ENCODE measurements around the gene TUBE1.
"Not testable (repeated sequence)": the region's sequence is repeated elsewhere in the genome, so short reads cannot be mapped to it uniquely, and the experiment has no call there.

Gene TUBE1

DNA sequence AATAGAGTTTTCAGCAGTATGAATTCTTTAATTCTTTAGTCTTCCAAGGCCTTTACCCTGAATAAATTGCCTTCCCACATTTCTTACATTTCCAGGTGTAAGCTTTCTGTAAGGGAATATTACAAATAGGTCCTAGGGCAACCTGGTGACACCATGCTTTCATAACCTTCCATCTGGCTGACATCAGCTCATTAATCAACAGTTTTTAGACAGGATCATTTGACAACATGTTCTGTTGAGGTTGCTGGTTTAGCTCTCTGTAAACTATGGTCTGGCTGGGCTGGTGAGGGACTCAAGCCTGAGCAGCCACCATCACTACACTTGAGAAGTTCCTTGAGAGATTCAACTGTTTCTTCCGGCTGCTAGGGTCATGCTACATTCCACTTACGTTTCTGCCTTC, 19.3 kb upstream of the TUBE1 start:
- no peak for DNase-seq (ENCODE audit: low spot score in 2 of 2)
- no peak for ATAC-seq (replicated peaks; ENCODE audit: extremely low read depth, poor library complexity, severe bottlenecking)
- Mint-ChIP-seq H3K27ac (ENCODE audit: low read depth) (no peak overlapping the region), H3K4me1 (no peaks in the 10 kb centered on the region), H3K9me3 (no peaks in the 10 kb centered on the region), H3K27me3 (peaks cover 47% of the 10 kb centered on the region), H3K36me3 (ENCODE audit: insufficient read depth) (no peaks in the 10 kb centered on the region), H3K4me3 (no peak overlapping the region)

GRCh38 chr6:112106026-112106425, 18.7 kb upstream of the TUBE1 start:
- not testable (repeated sequence) for H3K4me3 Mint-ChIP-seq; H3K4me1 Mint-ChIP-seq; H3K9me3 Mint-ChIP-seq; H3K27ac Mint-ChIP-seq (ENCODE audit: low read depth); H3K36me3 Mint-ChIP-seq (ENCODE audit: insufficient read depth); DNase-seq (ENCODE audit: low spot score in 2 of 2); ATAC-seq (replicated peaks; ENCODE audit: extremely low read depth, poor library complexity, severe bottlenecking)
- H3K27me3 Mint-ChIP-seq: peaks cover 53% of the 10 kb centered on the region

DNA sequence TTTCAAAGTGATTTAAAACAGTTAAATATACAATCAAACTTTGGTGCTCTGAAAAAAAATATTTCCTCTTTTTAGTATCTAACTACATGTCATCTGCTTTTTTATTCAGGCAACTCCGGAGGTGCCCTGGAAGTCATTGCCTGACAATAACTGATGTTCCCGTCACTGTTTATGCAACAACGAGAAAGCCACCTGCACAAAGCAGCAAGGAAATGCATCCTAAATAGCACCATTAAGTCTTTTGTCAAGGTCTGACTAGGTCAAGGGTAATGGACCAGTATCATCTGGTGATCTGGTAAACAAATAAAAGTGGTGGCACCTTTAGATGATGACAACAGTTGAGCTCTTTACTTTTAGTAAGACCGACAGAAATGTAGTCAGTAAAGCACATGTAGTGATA, 13.3 kb upstream of the TUBE1 start:
- Mint-ChIP-seq H3K27ac (ENCODE audit: low read depth) (no peak overlapping the region), H3K4me1 (no peaks in the 10 kb centered on the region), H3K4me3 (no peak overlapping the region), H3K9me3 (no peaks in the 10 kb centered on the region), H3K36me3 (ENCODE audit: insufficient read depth) (peaks cover 3% of the 10 kb centered on the region), H3K27me3 (peaks cover 48% of the 10 kb centered on the region)
- DNase-seq (ENCODE audit: low spot score in 2 of 2) (no peak), ATAC-seq (replicated peaks; ENCODE audit: extremely low read depth, poor library complexity, severe bottlenecking) (no peak)

DNA sequence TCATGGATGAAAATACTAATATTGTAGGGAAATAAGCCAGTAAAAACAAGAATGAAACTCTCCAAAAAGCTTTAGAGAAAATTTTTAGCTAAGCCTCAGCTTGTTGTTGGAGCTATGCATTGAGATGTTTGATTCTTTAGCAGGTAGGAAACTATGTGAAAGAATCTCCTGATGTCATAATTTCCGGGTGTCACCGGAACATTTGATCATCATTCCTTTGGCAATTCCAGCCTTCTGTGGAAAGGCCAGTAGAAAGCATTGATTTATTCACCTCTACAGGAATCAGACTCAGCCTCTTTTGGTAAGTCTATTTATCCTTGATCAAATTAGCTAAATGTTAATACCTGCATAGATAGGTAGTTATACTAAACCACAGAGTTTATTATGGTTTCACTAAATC, 9.6 kb upstream of the TUBE1 start:
- H3K4me1 Mint-ChIP-seq: no peaks in the 10 kb centered on the region
- no peak for ATAC-seq (replicated peaks; ENCODE audit: extremely low read depth, poor library complexity, severe bottlenecking)
- H3K4me3 Mint-ChIP-seq: no peak overlapping the region
- H3K27me3 Mint-ChIP-seq: peaks cover 37% of the 10 kb centered on the region
- no peak for DNase-seq (ENCODE audit: low spot score in 2 of 2)
- H3K9me3 Mint-ChIP-seq: no peaks in the 10 kb centered on the region
- H3K36me3 Mint-ChIP-seq (ENCODE audit: insufficient read depth): peaks cover 3% of the 10 kb centered on the region
- no peak overlapping the region for H3K27ac Mint-ChIP-seq (ENCODE audit: low read depth)

DNA sequence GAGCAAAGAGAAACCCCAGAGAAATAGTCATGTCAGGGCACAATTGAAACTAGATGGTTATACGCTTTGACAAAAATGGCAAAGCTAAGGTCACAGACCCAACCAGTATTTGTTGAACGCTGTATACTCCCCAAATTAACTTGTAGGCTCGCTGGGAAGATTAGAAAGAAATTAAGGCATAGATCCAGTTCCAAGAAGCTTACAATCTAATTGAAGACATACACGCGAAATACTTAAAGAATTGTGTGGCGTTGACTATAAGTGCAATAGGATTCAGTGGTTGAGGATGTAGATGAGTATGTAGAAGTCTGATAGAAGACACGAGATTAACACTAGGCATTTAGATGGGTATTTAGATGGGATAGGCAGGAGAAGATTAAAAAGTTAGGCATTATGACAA, 634 bp upstream of the TUBE1 start:
- Mint-ChIP-seq H3K4me3 (no peak overlapping the region), H3K9me3 (no peaks in the 10 kb centered on the region), H3K27me3 (peaks cover 45% of the 10 kb centered on the region), H3K27ac (ENCODE audit: low read depth) (no peak overlapping the region), H3K36me3 (ENCODE audit: insufficient read depth) (peaks cover 5% of the 10 kb centered on the region), H3K4me1 (no peaks in the 10 kb centered on the region)
- DNase-seq (ENCODE audit: low spot score in 2 of 2) (no peak), ATAC-seq (replicated peaks; ENCODE audit: extremely low read depth, poor library complexity, severe bottlenecking) (no peak)

DNA sequence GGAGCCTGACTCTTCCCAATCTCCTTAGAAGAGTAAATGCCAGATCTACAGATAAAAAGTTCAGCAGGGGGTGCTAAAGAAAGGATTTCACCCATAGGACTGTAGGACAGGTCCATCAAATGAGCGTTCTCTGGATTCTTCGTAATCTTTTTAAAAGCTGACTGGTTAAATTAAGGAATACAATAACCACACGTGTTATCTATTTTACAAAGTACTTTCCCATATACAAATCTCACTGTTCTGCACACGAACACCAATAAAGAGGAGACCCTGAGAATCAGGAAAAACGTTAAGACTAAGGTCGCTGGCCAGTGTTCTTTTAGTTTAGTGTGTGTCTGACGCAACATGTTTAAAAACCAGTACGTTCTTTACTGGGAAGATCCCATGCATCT, 542 bp downstream of the TUBE1 start:
- no peak overlapping the region for H3K4me3 Mint-ChIP-seq
- H3K27me3 Mint-ChIP-seq: peaks cover 34% of the 10 kb centered on the region
- no peaks in the 10 kb centered on the region for H3K4me1 Mint-ChIP-seq
- no peaks in the 10 kb centered on the region for H3K9me3 Mint-ChIP-seq
- DNase-seq (ENCODE audit: low spot score in 2 of 2) (no peak), ATAC-seq (replicated peaks; ENCODE audit: extremely low read depth, poor library complexity, severe bottlenecking) (peak; percentile 6)
- peaks cover 5% of the 10 kb centered on the region for H3K36me3 Mint-ChIP-seq (ENCODE audit: insufficient read depth)
- H3K27ac Mint-ChIP-seq (ENCODE audit: low read depth): no peak overlapping the region

DNA sequence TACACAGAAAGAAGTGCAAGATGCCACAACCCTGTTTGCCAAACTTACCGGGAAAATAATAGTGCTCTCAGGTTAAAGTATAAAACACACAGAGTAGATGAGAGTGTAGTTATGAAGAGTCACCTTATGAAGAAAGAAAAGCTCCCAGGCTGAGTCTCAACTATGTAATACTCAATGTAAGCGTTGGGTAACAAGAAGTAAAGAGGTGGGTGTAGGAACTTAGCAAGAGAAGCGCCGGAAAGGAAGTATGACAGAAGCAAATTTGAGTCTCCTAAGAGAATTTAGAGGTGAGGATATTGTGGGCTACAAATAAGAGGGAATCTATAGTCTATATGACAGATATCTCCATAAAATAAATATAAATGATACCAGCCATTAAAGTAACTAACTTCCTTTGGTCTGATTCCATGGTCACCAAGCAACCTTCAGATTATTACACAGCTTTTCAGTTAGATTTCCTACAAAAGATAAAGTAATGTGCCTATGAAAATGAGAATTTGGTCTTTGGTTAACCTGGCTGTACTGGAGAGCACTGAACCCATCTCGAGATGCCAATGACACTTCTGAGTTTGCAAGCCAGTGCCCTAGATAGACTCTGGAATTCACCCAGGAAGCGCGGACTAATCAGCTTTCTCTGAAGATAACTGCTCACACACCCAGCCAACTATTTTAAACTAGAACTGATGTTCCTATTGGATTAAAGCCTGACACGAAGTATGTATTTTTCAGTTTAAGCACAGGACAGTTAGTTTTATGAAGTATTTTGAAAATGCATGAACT, 1.8 kb downstream of the TUBE1 start:
- H3K27me3 Mint-ChIP-seq: peaks cover 21% of the 10 kb centered on the region
- DNase-seq (ENCODE audit: low spot score in 2 of 2) (no peak), ATAC-seq (replicated peaks; ENCODE audit: extremely low read depth, poor library complexity, severe bottlenecking) (no peak)
- H3K9me3 Mint-ChIP-seq: no peaks in the 10 kb centered on the region
- no peak overlapping the region for H3K27ac Mint-ChIP-seq (ENCODE audit: low read depth)
- peaks cover 7% of the 10 kb centered on the region for H3K36me3 Mint-ChIP-seq (ENCODE audit: insufficient read depth)
- peaks cover 5% of the 10 kb centered on the region for H3K4me1 Mint-ChIP-seq
- peak overlapping the region; percentile 8 for H3K4me3 Mint-ChIP-seq

DNA sequence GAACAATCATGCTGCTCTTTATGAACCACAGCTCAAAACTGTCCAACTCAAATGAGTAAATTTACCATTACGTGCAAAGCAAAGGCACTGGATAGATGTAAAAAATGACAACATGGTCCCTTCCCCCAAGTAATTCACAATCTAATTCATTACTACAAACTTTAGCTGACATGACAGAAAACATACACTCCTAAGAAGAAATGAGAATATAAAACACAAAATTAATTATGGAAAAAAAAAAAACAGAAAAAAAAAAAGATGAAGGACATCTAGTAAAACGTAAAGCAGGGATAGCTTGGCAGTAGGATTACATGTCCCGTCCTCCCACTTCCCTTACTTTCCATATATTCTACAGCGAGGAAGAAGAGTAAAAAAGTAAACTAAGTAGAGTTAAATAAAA, 5.7 kb downstream of the TUBE1 start:
- Mint-ChIP-seq H3K4me1 (peaks cover 5% of the 10 kb centered on the region), H3K27me3 (no peaks in the 10 kb centered on the region), H3K4me3 (no peak overlapping the region), H3K27ac (ENCODE audit: low read depth) (no peak overlapping the region), H3K9me3 (no peaks in the 10 kb centered on the region), H3K36me3 (ENCODE audit: insufficient read depth) (peaks cover 16% of the 10 kb centered on the region)
- no peak for DNase-seq (ENCODE audit: low spot score in 2 of 2)
- no peak for ATAC-seq (replicated peaks; ENCODE audit: extremely low read depth, poor library complexity, severe bottlenecking)

DNA sequence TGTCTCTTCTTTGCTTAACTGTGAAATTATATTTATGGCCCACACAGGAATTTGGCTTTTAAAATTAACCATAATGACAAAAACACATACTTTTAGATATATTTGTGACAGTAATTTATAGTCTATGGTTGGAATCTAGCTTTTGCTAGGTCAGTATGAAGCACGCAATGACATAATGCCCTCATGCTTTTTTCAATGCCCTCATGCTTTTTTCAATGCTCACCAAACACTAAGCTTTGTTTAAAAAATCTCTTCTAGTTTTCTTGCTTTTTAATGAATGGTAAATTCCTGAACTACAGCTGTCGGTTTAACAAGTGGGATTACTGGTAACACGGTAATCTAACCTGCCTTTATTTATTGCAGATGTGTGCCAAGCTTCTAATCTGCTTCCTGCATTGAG, 20.7 kb downstream of the TUBE1 start:
- Mint-ChIP-seq H3K36me3 (ENCODE audit: insufficient read depth) (peaks cover 5% of the 10 kb centered on the region), H3K27ac (ENCODE audit: low read depth) (no peak overlapping the region), H3K9me3 (no peaks in the 10 kb centered on the region), H3K4me3 (no peak overlapping the region), H3K27me3 (no peaks in the 10 kb centered on the region), H3K4me1 (no peaks in the 10 kb centered on the region)
- ATAC-seq (replicated peaks; ENCODE audit: extremely low read depth, poor library complexity, severe bottlenecking) (no peak), DNase-seq (ENCODE audit: low spot score in 2 of 2) (no peak)

- DNase-seq (ENCODE audit: low spot score in 2 of 2): no peak
- Mint-ChIP-seq H3K27me3 (no peaks in the 10 kb centered on the region), H3K27ac (ENCODE audit: low read depth) (no peak overlapping the region), H3K36me3 (ENCODE audit: insufficient read depth) (peaks cover 3% of the 10 kb centered on the region), H3K4me3 (no peak overlapping the region), H3K4me1 (no peaks in the 10 kb centered on the region), H3K9me3 (no peaks in the 10 kb centered on the region)
- no peak for ATAC-seq (replicated peaks; ENCODE audit: extremely low read depth, poor library complexity, severe bottlenecking)
These were observed 21.8 kb downstream of the TUBE1 start for GRCh38 chr6:112065426-112065986.

- H3K36me3 Mint-ChIP-seq (ENCODE audit: insufficient read depth): peaks cover 1% of the 10 kb centered on the region
These were observed 24.3 kb downstream of the TUBE1 start for GRCh38 chr6:112062966-112063365.

DNA sequence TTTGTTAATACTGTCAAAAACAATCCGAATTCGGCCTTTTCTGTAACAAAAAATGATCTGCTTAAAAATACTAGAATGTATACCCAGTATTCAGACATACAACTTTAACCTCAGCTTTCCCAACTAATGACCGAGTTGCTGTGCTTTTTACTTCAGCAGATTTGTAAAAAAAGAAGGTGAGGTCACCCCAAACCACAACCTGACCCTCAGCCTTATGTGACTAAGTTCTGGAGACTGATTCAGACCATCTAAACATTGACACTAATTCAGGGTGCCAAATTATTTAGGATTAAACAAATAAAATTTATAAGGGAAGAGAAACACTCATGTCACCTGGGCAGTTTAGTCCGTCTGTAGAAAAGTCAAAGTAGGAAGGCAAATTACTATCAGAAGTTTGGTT, 25.7 kb downstream of the TUBE1 start:
- Mint-ChIP-seq H3K4me3 (no peak overlapping the region), H3K4me1 (no peaks in the 10 kb centered on the region), H3K36me3 (ENCODE audit: insufficient read depth) (peaks cover 1% of the 10 kb centered on the region), H3K27me3 (no peaks in the 10 kb centered on the region), H3K9me3 (no peaks in the 10 kb centered on the region), H3K27ac (ENCODE audit: low read depth) (no peak overlapping the region)
- ATAC-seq (replicated peaks; ENCODE audit: extremely low read depth, poor library complexity, severe bottlenecking) (no peak), DNase-seq (ENCODE audit: low spot score in 2 of 2) (no peak)

More at GRCh38 chr6:112062966-112063365, 24.3 kb downstream of the TUBE1 start:
- no peak for ATAC-seq (replicated peaks; ENCODE audit: extremely low read depth, poor library complexity, severe bottlenecking)
- no peak overlapping the region for H3K4me3 Mint-ChIP-seq
- H3K4me1 Mint-ChIP-seq: no peaks in the 10 kb centered on the region
- no peaks in the 10 kb centered on the region for H3K27me3 Mint-ChIP-seq
- no peak overlapping the region for H3K27ac Mint-ChIP-seq (ENCODE audit: low read depth)
- no peaks in the 10 kb centered on the region for H3K9me3 Mint-ChIP-seq
- DNase-seq (ENCODE audit: low spot score in 2 of 2): no peak

DNA sequence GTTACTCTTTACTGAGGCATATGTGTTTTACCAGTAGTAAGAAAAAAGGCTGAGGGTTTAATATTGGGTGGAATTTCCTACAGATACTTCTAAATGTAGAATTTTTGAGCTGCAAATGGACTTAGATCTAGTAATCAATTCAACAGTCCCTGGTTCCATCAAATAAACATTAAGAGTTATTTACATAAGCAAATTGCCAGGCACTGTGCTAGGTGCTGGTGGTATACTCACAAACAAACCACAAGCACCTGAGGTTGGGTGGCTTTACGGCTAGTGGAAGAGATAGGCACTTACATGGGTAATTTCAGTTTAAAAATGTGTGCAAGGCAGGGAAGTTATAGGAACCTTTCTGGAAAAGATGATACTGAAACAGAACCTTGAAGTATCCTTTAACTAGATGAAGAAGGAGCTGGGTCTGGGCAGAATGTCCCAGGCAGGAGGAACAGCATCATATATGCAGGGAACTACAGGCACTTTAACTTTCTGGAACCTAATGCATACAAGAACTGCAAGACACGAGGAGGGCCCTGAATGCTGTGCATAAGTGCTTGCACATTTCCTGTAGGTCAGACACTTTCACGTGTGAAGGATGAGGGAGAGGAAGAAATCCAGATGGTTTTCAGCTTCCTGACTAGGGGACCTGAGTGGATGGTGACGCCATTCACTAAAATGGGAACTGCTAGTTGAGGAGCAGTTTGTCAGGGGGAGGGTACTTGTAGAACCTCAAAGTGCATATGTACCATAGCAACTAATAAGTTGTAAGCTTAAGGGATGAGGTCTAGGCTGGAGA, 28.8 kb downstream of the TUBE1 start:
- DNase-seq (ENCODE audit: low spot score in 2 of 2) (no peak), ATAC-seq (replicated peaks; ENCODE audit: extremely low read depth, poor library complexity, severe bottlenecking) (no peak)
- H3K9me3 Mint-ChIP-seq: no peaks in the 10 kb centered on the region
- peaks cover 20% of the 10 kb centered on the region for H3K27me3 Mint-ChIP-seq
- no peaks in the 10 kb centered on the region for H3K36me3 Mint-ChIP-seq (ENCODE audit: insufficient read depth)
- no peak overlapping the region for H3K27ac Mint-ChIP-seq (ENCODE audit: low read depth)
- H3K4me3 Mint-ChIP-seq: no peak overlapping the region
- H3K4me1 Mint-ChIP-seq: no peaks in the 10 kb centered on the region

Measured in central memory CD8-positive, alpha-beta T cell (primary cell).